Testis (tissue), 3 donors: ENCODE results near the gene CCM2. TPM values are rescaled to one million over a fixed set of nuclear protein-coding genes. Genes with fewer than 3 reads are reported as not detected.

Experiments used
- DNase-seq: peaks from one replicate; pipeline ENCODE4 v3.0.0-alpha.2; 2019
- H3K27ac ChIP-seq, 2 donors: fragments of 200-600 bp; sonication (generic); one replicate each; pipeline ENCODE4 v1.5.1; 2019
- H3K27me3 ChIP-seq: fragments of 200-600 bp; sonication (generic); one replicate; pipeline ENCODE4 v1.5.1; 2019
- H3K36me3 ChIP-seq: fragments of 200-600 bp; sonication (generic); one replicate; pipeline ENCODE4 v1.5.1; 2017; ENCODE audit warnings: low read depth; ENCODE audit errors: missing control alignments
- H3K4me1 ChIP-seq: fragments of 200-600 bp; sonication (generic); one replicate; pipeline ENCODE4 v1.5.1; 2019
- H3K4me3 ChIP-seq, 2 donors: fragments of 200-600 bp; sonication (generic); one replicate each; pipeline ENCODE4 v1.5.1; 2017 to 2019
- H3K9me3 ChIP-seq: fragments of 200-600 bp; sonication (generic); one replicate; pipeline ENCODE4 v1.5.1; 2017
- CTCF ChIP-seq, 3 experiments: fragments of 450-650 bp in 2 of 3; fragments of 200-600 bp in 1 of 3; sonication (generic) in 1 of 3; IDR thresholded peaks; one replicate each; pipeline ENCODE4 v1.5.1; 2016 to 2019; ENCODE audit warnings: antibody characterized with exemption in 3 of 3, mild to moderate bottlenecking in 2 of 3, moderate library complexity in 1 of 3
- POLR2A ChIP-seq: fragments of 450-650 bp; IDR thresholded peaks from one replicate; pipeline ENCODE4 v1.6.1; 2017; ENCODE audit warnings: antibody characterized with exemption, mild to moderate bottlenecking, moderate library complexity
- WGBS, 2 donors: methylation state at CpG; one replicate each; pipeline ENCODE4 v1.1.5; 2018; 5-methylcytosine and 5-hydroxymethylcytosine counted together
- intact Hi-C: fragments of 100-400 bp; cut with DNase I; formaldehyde crosslinking; loops from one replicate; pipeline ENCODE4 v1.15.1; 2023; ENCODE audit warnings: low total_unique reads
- polyA plus RNA-seq: library from polyadenylated mRNA; stranded (reverse); fragments of 350-450 nt; fragmentation: Illumina TruSeq; extraction: RNeasy Lipid Tissue Mini Kit (QIAGEN cat#74804); gene quantifications from one replicate; pipeline ENCODE4 v1.2.3, GENCODE V29; 2014; ENCODE audit warnings: low read depth, low replicate concordance; ENCODE audit not compliant: insufficient read depth
- total RNA-seq, 2 donors: library from RNA; depleted of rRNA; stranded (reverse); fragments of >200 nt; gene quantifications; one replicate each; pipeline ENCODE4 v1.2.3, GENCODE V29; 2016

CCM2 gene
- total and polyA plus RNA-seq, 3 donors from 2014 or later, result 57.6 to 95.1 (median 85.4) TPM

GRCh38 chr7:45053401-45053800 lies 53.4 kb downstream of the CCM2 start:
- Histone ChIP-seq H3K4me3 (no peak overlapping the region), H3K27ac (no peak overlapping the region), H3K4me1 (no peaks in the 10 kb centered on the region), H3K9me3 (no peaks in the 10 kb centered on the region), H3K27me3 (no peaks in the 10 kb centered on the region), H3K36me3 (no peaks in the 10 kb centered on the region)
- intact Hi-C loops, result no loop called here
- WGBS, 2 donors, result 78 to 88% methylated on average over 5 to 6 of the region's 6 CpGs
- no peak for DNase-seq
- TF ChIP-seq POLR2A, result no peak
- TF ChIP-seq CTCF (IDR thresholded peaks at IDR 0.05), result no peak

GRCh38 chr7:45053941-45054340 lies 53.9 kb downstream of the CCM2 start:
- Histone ChIP-seq H3K4me1 (no peaks in the 10 kb centered on the region), H3K9me3 (no peaks in the 10 kb centered on the region), H3K4me3 (no peak overlapping the region), H3K27ac (no peak overlapping the region), H3K27me3 (no peaks in the 10 kb centered on the region), H3K36me3 (no peaks in the 10 kb centered on the region)
- 97 to 99% methylated on average over 5 of the region's 5 CpGs for whole genome bisulfite sequencing, 2 donors
- intact Hi-C loops, result no loop called here
- no peak for TF ChIP-seq POLR2A
- TF ChIP-seq CTCF (IDR thresholded peaks at IDR 0.05), result no peak
- DNase-seq, result no peak

- no peak overlapping the region for H3K27ac ChIP-seq
- H3K36me3 ChIP-seq, result no peaks in the 10 kb centered on the region
- intact Hi-C loops, result no loop called here
- no peaks in the 10 kb centered on the region for H3K27me3 ChIP-seq
- no peak for TF ChIP-seq CTCF (IDR thresholded peaks at IDR 0.05)
- TF ChIP-seq POLR2A, result no peak
- 90 to 98% methylated on average over 2 to 3 of the region's 3 CpGs for WGBS, 2 donors
- H3K4me1 ChIP-seq, result no peaks in the 10 kb centered on the region
- no peaks in the 10 kb centered on the region for H3K9me3 ChIP-seq
- DNase-seq, result no peak
- no peak overlapping the region for H3K4me3 ChIP-seq
Observed at GRCh38 chr7:45054442-45054841, 54.4 kb downstream of the CCM2 start.

GRCh38 chr7:45055016-45055415 lies 55.0 kb downstream of the CCM2 start:
- WGBS, 2 donors, result 84 to 89% methylated on average over 5 of the region's 5 CpGs
- DNase-seq, result no peak
- no peak overlapping the region for H3K27ac ChIP-seq
- no peak overlapping the region for H3K4me3 ChIP-seq
- TF ChIP-seq CTCF (IDR thresholded peaks at IDR 0.05) (no peak), POLR2A (no peak)
- H3K4me1 ChIP-seq, result no peaks in the 10 kb centered on the region
- H3K27me3 ChIP-seq, result no peaks in the 10 kb centered on the region
- H3K9me3 ChIP-seq, result no peaks in the 10 kb centered on the region
- H3K36me3 ChIP-seq, result no peaks in the 10 kb centered on the region
- intact Hi-C loops, result no loop called here

- no peak for DNase-seq
- 95 to 97% methylated on average over 5 of the region's 5 CpGs for WGBS, 2 donors
Observed at GRCh38 chr7:45055594-45056219, 55.7 kb downstream of the CCM2 start.

More at GRCh38 chr7:45055594-45056219, 55.7 kb downstream of the CCM2 start:
- Histone ChIP-seq H3K4me1 (no peaks in the 10 kb centered on the region), H3K36me3 (no peaks in the 10 kb centered on the region), H3K27ac (no peak overlapping the region), H3K9me3 (no peaks in the 10 kb centered on the region), H3K4me3 (no peak overlapping the region), H3K27me3 (no peaks in the 10 kb centered on the region)
- intact Hi-C loops, result no loop called here
- no peak for TF ChIP-seq CTCF (IDR thresholded peaks at IDR 0.05)
- TF ChIP-seq POLR2A, result no peak
